ENCODE data around the gene RGS4.

GRCh38 chr1:163056831-163057230 lies 12.3 kb upstream of the RGS4 start:
- TF ChIP-seq CTCF (optimal IDR thresholded peaks at IDR 0.05 in 1 of 3, IDR thresholded peaks at IDR 0.05 in 1 of 3, conservative IDR thresholded peaks at IDR 0.05 in 1 of 3; ENCODE audit: extremely low read depth in 1 of 3, insufficient read depth in 2 of 3, low read length in 3 of 3) (no peak), EZH2 (IDR thresholded peaks at IDR 0.05; ENCODE audit: low read length) (no peak)

Measured in keratinocyte (primary cell).